ENCODE data around the gene TLE7. TPM values are rescaled to one million over a fixed set of nuclear protein-coding genes. Genes with fewer than 3 reads are reported as not detected.

TLE7 gene
- total and polyA plus RNA-seq, 2 of the 8 experiments (the other 6 are each of a cell fraction or from before 2014, with no cell fraction given) = 0.03 TPM; not detected in 1

DNA sequence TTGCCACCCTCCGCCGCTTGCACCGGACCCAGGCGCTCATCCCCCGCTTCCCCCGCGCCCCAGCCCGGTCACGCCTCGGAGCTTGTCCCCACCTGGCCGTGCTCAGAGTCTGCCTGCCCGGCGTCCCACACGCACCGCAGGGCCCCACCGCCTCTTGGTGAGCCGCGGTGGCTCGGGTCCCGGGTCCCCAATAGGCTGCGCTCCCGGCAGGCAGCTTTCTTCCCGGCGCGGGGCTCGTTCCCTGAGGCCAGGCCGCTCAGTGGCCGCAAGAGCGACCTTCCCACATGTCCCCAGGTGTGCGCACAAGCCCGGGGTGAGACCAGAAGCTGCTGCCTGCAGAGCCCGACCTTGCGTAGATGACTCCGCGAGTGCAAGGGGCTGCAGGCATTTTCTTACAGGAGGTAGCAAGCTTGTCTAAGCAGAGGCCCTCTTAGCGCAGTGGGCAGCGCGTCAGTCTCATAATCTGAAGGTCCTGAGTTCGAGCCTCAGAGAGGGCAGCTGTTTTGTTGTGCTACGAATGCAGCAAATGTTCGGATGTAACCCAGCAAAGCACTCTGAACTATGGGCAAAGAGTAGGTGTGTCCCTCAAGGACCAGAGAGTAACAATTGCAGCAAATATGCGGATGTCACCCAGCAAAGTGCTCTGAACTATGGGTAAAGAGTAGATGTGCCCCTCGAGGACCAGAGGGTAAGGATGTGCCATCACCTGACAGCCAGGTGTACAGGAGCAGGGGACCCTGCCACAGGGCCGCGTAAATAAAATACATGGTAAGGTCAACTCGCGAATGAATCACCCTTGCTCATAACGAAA, 15.6 kb downstream of the TLE7 start:
- Histone ChIP-seq H3K4me1 (replicated peaks in 1 of 4; ENCODE audit: control insufficient read depth in 3 of 4, insufficient read depth in 4 of 4, low read length in 3 of 4) (peaks cover 0 to 5% (median 3%) of the 10 kb centered on the region in 4 experiments; a peak in 5 of 7 replicates), H3K56ac (replicated peaks; ENCODE audit: insufficient read length, low read depth, low read length) (peak overlapping the region; percentile 63), H3K14ac (ENCODE audit: insufficient read length) (no peak overlapping the region), H3K4me2 (ENCODE audit: insufficient read depth in 1 of 2, low read depth in 2 of 2, low read length in 2 of 2) (peak overlapping the region; percentile 82), H3K23me2 (ENCODE audit: low read depth, low read length) (peaks cover 5% of the 10 kb centered on the region; the same call in 1 of the 2 replicates), H3K27me3 (replicated peaks in 1 of 4; ENCODE audit: control insufficient read depth in 3 of 4, extremely low read depth in 1 of 4, insufficient read depth in 3 of 4, low read length in 3 of 4) (peaks cover 0 to 13% (median 5%) of the 10 kb centered on the region in 4 experiments; a peak in 4 of 7 replicates), H3K4me3 (ENCODE audit: extremely low read depth in 1 of 4, insufficient read depth in 2 of 4, low read depth in 3 of 4, low read length in 4 of 4) (peak overlapping the region; percentile 63 to 83 (median 74)), H3K36me3 (ENCODE audit: control insufficient read depth in 2 of 4, insufficient read depth in 4 of 4, low read length in 3 of 4) (no peaks in the 10 kb centered on the region; a peak in 2 of 8 replicates), H4K20me1 (replicated peaks in 1 of 2; ENCODE audit: control insufficient read depth in 1 of 2, insufficient read depth in 2 of 2, low read length in 2 of 2) (peaks cover 0 to 3% of the 10 kb centered on the region in 2 experiments), H3K79me2 (ENCODE audit: control insufficient read depth in 1 of 2, insufficient read depth in 2 of 2, low read length in 2 of 2) (no peaks in the 10 kb centered on the region), H2BK20ac (ENCODE audit: low read length) (no peak overlapping the region), H2AK5ac (ENCODE audit: low read depth, low read length) (no peak overlapping the region), H3K27ac (ENCODE audit: low read depth, low read length) (no peak overlapping the region), H2BK5ac (ENCODE audit: low read depth, low read length) (peak overlapping the region; percentile 66; the same call in 1 of the 2 replicates), H3K23ac (ENCODE audit: insufficient read length) (no peak overlapping the region), H3K4ac (replicated peaks; ENCODE audit: insufficient read length, low read depth, low read length) (no peak overlapping the region), H3K18ac (ENCODE audit: extremely low read depth, low read length) (0 out of 2 replicates have a peak overlapping the region, but pooled peaks have one; percentile 4), H3K9me3 (ENCODE audit: insufficient read depth in 2 of 2, low read depth in 1 of 2, low read length in 1 of 2) (no peaks in the 10 kb centered on the region), H4K5ac (ENCODE audit: insufficient read length, low read depth, low read length) (peak overlapping the region; percentile 47), H4K8ac (ENCODE audit: extremely low read depth, insufficient read depth, low read length) (no peak overlapping the region), H3K79me1 (ENCODE audit: low read depth, low read length) (no peaks in the 10 kb centered on the region), H4K91ac (replicated peaks; ENCODE audit: insufficient read length, low read length) (no peak overlapping the region), H2BK120ac (replicated peaks; ENCODE audit: low read depth, low read length) (no peak overlapping the region), H2BK12ac (ENCODE audit: low read depth, low read length) (no peak overlapping the region), H2BK15ac (ENCODE audit: low read length) (no peak overlapping the region), H3K9ac (replicated peaks in 1 of 4; ENCODE audit: extremely low read depth in 1 of 4, low read depth in 3 of 4, low read length in 3 of 4) (peak overlapping the region in 2 of 4 experiments; percentile 22 to 44; a peak in 2 of 7 replicates), H2AFZ (ENCODE audit: low read length) (peak overlapping the region; percentile 67; the same call in 1 of the 2 replicates)
- CTCF ChIA-PET (ENCODE audit: partially characterized antibody) = interaction anchor here (0.5 to 7.8 kb wide), 5 partner anchors 11 to 185 kb away, joined by 3 to 99 read pairs (median 5); no protein-coding TSS in a partner anchor
- peak; percentile 99 for FAIRE-seq
- WGBS, 2 experiments (ENCODE audit: extremely low coverage in 1 of 2, insufficient coverage in 1 of 2, insufficient read length in 1 of 2, insufficient replicate concordance in 2 of 2, low coverage in 1 of 2, low lambda C conversion rate in 2 of 2, missing lambda C conversion rate in 1 of 2) = 5% methylated on average over 42 of the region's 48 CpGs; no CpG with 5 or more reads in 1 of the 2 experiments
- POLR2A ChIA-PET (ENCODE audit: partially characterized antibody) = interaction anchor here (0.6 to 1.5 kb wide), 7 partner anchors 8 to 177 kb away, joined by 3 to 4 read pairs (median 3); partner anchors contain the start of gene CHST4
- peak; percentile 94 to 99 for DNase-seq (ENCODE audit: low read depth in 1 of 2, low spot score in 2 of 2)
- TF ChIP-seq SP1 (IDR thresholded peaks at IDR 0.05; ENCODE audit: low read depth, low read length) (0 out of 2 replicates have a peak, but pooled peaks have one; percentile 50), CHD2 (IDR thresholded peaks at IDR 0.05; ENCODE audit: low read length) (peak; percentile 62; the same call in 1 of the 2 replicates), TBP (IDR thresholded peaks at IDR 0.05; ENCODE audit: low read depth, low read length) (peak; percentile 100), SIN3A (conservative IDR thresholded peaks at IDR 0.05 in 1 of 2, IDR thresholded peaks at IDR 0.05 in 1 of 2; ENCODE audit: low read depth in 1 of 2, low read length in 2 of 2) (peak in 1 of 2 experiments; percentile 75; a peak in 2 of 4 replicates), HDAC6 (IDR thresholded peaks at IDR 0.05; ENCODE audit: low read depth, low read length) (peak; percentile 15), TEAD4 (IDR thresholded peaks at IDR 0.05; ENCODE audit: low read depth, low read length) (peak; percentile 78), TAF1 (IDR thresholded peaks at IDR 0.05; ENCODE audit: low read depth, low read length) (peak; percentile 16; the same call in 1 of the 2 replicates), HDAC2 (IDR thresholded peaks at IDR 0.05; ENCODE audit: borderline replicate concordance in 1 of 2, low read depth in 2 of 2, low read length in 2 of 2) (peak; percentile 74 to 90; a peak in 1 of 4 replicates)
- TF ChIP-seq, protein P1, sequence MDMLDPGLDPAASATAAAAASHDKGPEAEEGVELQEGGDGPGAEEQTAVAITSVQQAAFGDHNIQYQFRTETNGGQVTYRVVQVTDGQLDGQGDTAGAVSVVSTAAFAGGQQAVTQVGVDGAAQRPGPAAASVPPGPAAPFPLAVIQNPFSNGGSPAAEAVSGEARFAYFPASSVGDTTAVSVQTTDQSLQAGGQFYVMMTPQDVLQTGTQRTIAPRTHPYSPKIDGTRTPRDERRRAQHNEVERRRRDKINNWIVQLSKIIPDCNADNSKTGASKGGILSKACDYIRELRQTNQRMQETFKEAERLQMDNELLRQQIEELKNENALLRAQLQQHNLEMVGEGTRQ (IDR thresholded peaks at IDR 0.05; ENCODE audit: low read length) = no peak
